Panc1 (cell line): Measurements from ENCODE around the gene KIF26A.

Experiments
- REST ChIP-seq, 2 experiments: IDR thresholded peaks; 2 replicates each; pipeline ENCODE4 v1.6.1; 2011 to 2012; ENCODE audit warnings: low read depth in 2 of 2, control low read depth in 1 of 2, low read length in 1 of 2, mild to moderate bottlenecking in 1 of 2, moderate library complexity in 1 of 2; ENCODE audit not compliant: insufficient read depth in 1 of 2
- TF ChIP-seq, protein P1 (sequence below): fragments of 450-650 bp; IDR thresholded peaks from 2 replicates; pipeline ENCODE4 v1.5.1; 2017; ENCODE audit warnings: mild to moderate bottlenecking

- TF ChIP-seq, protein P1, sequence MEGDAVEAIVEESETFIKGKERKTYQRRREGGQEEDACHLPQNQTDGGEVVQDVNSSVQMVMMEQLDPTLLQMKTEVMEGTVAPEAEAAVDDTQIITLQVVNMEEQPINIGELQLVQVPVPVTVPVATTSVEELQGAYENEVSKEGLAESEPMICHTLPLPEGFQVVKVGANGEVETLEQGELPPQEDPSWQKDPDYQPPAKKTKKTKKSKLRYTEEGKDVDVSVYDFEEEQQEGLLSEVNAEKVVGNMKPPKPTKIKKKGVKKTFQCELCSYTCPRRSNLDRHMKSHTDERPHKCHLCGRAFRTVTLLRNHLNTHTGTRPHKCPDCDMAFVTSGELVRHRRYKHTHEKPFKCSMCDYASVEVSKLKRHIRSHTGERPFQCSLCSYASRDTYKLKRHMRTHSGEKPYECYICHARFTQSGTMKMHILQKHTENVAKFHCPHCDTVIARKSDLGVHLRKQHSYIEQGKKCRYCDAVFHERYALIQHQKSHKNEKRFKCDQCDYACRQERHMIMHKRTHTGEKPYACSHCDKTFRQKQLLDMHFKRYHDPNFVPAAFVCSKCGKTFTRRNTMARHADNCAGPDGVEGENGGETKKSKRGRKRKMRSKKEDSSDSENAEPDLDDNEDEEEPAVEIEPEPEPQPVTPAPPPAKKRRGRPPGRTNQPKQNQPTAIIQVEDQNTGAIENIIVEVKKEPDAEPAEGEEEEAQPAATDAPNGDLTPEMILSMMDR: no peak
- no peak for TF ChIP-seq REST (IDR thresholded peaks at IDR 0.05; ENCODE audit: insufficient read depth in 1 of 2, low read depth in 2 of 2, low read length in 1 of 2)
Measured at GRCh38 chr14:104118006-104118844, 20.2 kb upstream of the KIF26A start.
